ENCODE data around the gene KIF6.

Gene KIF6

GRCh38 chr6:39420300-39421265 lies 304.6 kb downstream of the KIF6 start:
- no peak for DNase-seq (ENCODE audit: low read depth)

- no peak for DNase-seq (ENCODE audit: low read depth)
Observed at GRCh38 chr6:39419607-39420006, 305.6 kb downstream of the KIF6 start.

GRCh38 chr6:39417440-39417839 lies 307.8 kb downstream of the KIF6 start:
- DNase-seq (ENCODE audit: low read depth) = no peak

- DNase-seq (ENCODE audit: low read depth) = no peak
Observed at GRCh38 chr6:39416728-39417127, 308.5 kb downstream of the KIF6 start.

- DNase-seq (ENCODE audit: low read depth) = no peak
Observed at GRCh38 chr6:39416026-39416425, 309.2 kb downstream of the KIF6 start.

- DNase-seq (ENCODE audit: low read depth) = no peak
Observed at GRCh38 chr6:39415482-39415881, 309.7 kb downstream of the KIF6 start.

- no peak for DNase-seq (ENCODE audit: low read depth)
Observed at GRCh38 chr6:39411465-39411864, 313.7 kb downstream of the KIF6 start.

GRCh38 chr6:39411001-39411400 lies 314.2 kb downstream of the KIF6 start:
- DNase-seq (ENCODE audit: low read depth) = no peak

GRCh38 chr6:39409889-39410288 lies 315.3 kb downstream of the KIF6 start:
- DNase-seq (ENCODE audit: low read depth) = no peak

GRCh38 chr6:39407446-39407993 lies 317.7 kb downstream of the KIF6 start:
- DNase-seq (ENCODE audit: low read depth) = no peak

GRCh38 chr6:39404312-39404711 lies 320.9 kb downstream of the KIF6 start:
- DNase-seq (ENCODE audit: low read depth) = no peak

GRCh38 chr6:39403304-39403703 lies 321.9 kb downstream of the KIF6 start:
- no peak for DNase-seq (ENCODE audit: low read depth)

- no peak for DNase-seq (ENCODE audit: low read depth)
Observed at GRCh38 chr6:39402239-39402751, 322.9 kb downstream of the KIF6 start.

- DNase-seq (ENCODE audit: low read depth) = no peak
Observed at GRCh38 chr6:39401376-39401775, 323.8 kb downstream of the KIF6 start.

- DNase-seq (ENCODE audit: low read depth) = no peak
Observed at GRCh38 chr6:39400026-39400425, 325.2 kb downstream of the KIF6 start.

- DNase-seq (ENCODE audit: low read depth) = no peak
Observed at GRCh38 chr6:39396854-39397253, 328.4 kb downstream of the KIF6 start.

- no peak for DNase-seq (ENCODE audit: low read depth)
Observed at GRCh38 chr6:39393075-39393474, 332.1 kb downstream of the KIF6 start.

GRCh38 chr6:39391182-39391581 lies 334.0 kb downstream of the KIF6 start:
- DNase-seq (ENCODE audit: low read depth) = no peak

GRCh38 chr6:39389484-39389767 lies 335.8 kb downstream of the KIF6 start:
- no peak for DNase-seq (ENCODE audit: low read depth)

GRCh38 chr6:39388606-39389483 lies 336.4 kb downstream of the KIF6 start:
- DNase-seq (ENCODE audit: low read depth) = no peak

- DNase-seq (ENCODE audit: low read depth) = no peak
Observed at GRCh38 chr6:39387785-39388184, 337.4 kb downstream of the KIF6 start.

GRCh38 chr6:39386487-39386886 lies 338.7 kb downstream of the KIF6 start:
- DNase-seq (ENCODE audit: low read depth) = no peak
